MM.1S (cell line): ENCODE results near the gene CUL1.

ENCODE experiments used
- DNase-seq: peaks from one replicate; pipeline ENCODE4 v3.0.0-alpha.2; 2015
- H2AFZ ChIP-seq: fragments of 300-600 bp; sonication (generic); 2 replicates; pipeline ENCODE4 v1.6.0; 2016; ENCODE audit warnings: antibody characterized with exemption, low read length
- H3F3A ChIP-seq: fragments of 300-600 bp; sonication (generic); 2 replicates; pipeline ENCODE4 v1.6.1; 2016; ENCODE audit warnings: mild to moderate bottlenecking, antibody characterized with exemption, low read length, moderate library complexity, mixed read lengths; ENCODE audit not compliant: insufficient read depth
- H3K27ac ChIP-seq: fragments of 300-600 bp; sonication (generic); 2 replicates; pipeline ENCODE4 v1.5.1; 2016; ENCODE audit warnings: mild to moderate bottlenecking, low read length
- H3K27me3 ChIP-seq: fragments of 300-600 bp; sonication (generic); replicated peaks from 2 replicates; pipeline ENCODE4 v1.6.0; 2016; ENCODE audit warnings: low read length; ENCODE audit not compliant: insufficient read depth
- H3K36me3 ChIP-seq: fragments of 300-600 bp; sonication (generic); replicated peaks from 2 replicates; pipeline ENCODE4 v1.6.1; 2016; ENCODE audit warnings: mild to moderate bottlenecking, low read length, mixed read lengths; ENCODE audit not compliant: insufficient read depth
- H3K4me1 ChIP-seq: fragments of 300-600 bp; sonication (generic); 2 replicates; pipeline ENCODE4 v1.6.1; 2016; ENCODE audit warnings: low read length, mixed read lengths
- H3K4me2 ChIP-seq: fragments of 300-600 bp; sonication (generic); 2 replicates; pipeline ENCODE4 v1.6.0; 2016; ENCODE audit warnings: low read depth, low read length
- H3K4me3 ChIP-seq: fragments of 300-600 bp; sonication (generic); 2 replicates; pipeline ENCODE4 v1.5.1; 2016; ENCODE audit warnings: low read length, mixed read lengths
- H3K79me2 ChIP-seq: fragments of 300-600 bp; sonication (generic); 2 replicates; pipeline ENCODE4 v1.6.1; 2016; ENCODE audit warnings: mixed run types, low read length, mixed read lengths
- H3K9ac ChIP-seq: fragments of 300-600 bp; sonication (generic); 2 replicates; pipeline ENCODE4 v1.6.1; 2016; ENCODE audit warnings: low read length, mixed read lengths
- H3K9me2 ChIP-seq: fragments of 300-600 bp; sonication (generic); replicated peaks from 2 replicates; pipeline ENCODE4 v1.6.1; 2016; ENCODE audit warnings: mild to moderate bottlenecking, low read length, mixed read lengths; ENCODE audit not compliant: insufficient read depth
- H3K9me3 ChIP-seq: fragments of 300-600 bp; sonication (generic); replicated peaks from 2 replicates; pipeline ENCODE4 v1.6.1; 2016; ENCODE audit warnings: mild to moderate bottlenecking, low read length, mixed read lengths; ENCODE audit not compliant: insufficient read depth
- H4K20me1 ChIP-seq: fragments of 300-600 bp; sonication (generic); 2 replicates; pipeline ENCODE4 v1.6.1; 2016; ENCODE audit warnings: mild to moderate bottlenecking, low read length, moderate library complexity, mixed read lengths; ENCODE audit not compliant: insufficient read depth
- CTCF ChIP-seq: fragments of 300-600 bp; sonication (generic); IDR thresholded peaks from 2 replicates; pipeline ENCODE4 v1.5.1; 2016; ENCODE audit warnings: antibody characterized with exemption, low read length, mixed read lengths
- EZH2 ChIP-seq: fragments of 300-600 bp; sonication (generic); optimal IDR thresholded peaks from 2 replicates; pipeline ENCODE3; 2017; ENCODE audit warnings: low read depth, mild to moderate bottlenecking, antibody characterized with exemption, low read length, mixed read lengths
- EZH2phosphoT487 ChIP-seq: fragments of 300-600 bp; sonication (generic); IDR thresholded peaks from 2 replicates; pipeline ENCODE4 v1.6.1; 2018; ENCODE audit warnings: antibody characterized with exemption, low read length

The CUL1 gene

GRCh38 chr7:148733496-148733895 is 34.8 kb downstream of the CUL1 start:
- H3K27me3 ChIP-seq = no peaks in the 10 kb centered on the region
- H3F3A ChIP-seq = 0 out of 2 replicates have a peak, but pooled peaks cover 4% of the 10 kb centered on the region
- H3K9me2 ChIP-seq = no peaks in the 10 kb centered on the region
- peaks cover 37% of the 10 kb centered on the region; the same call in 1 of the 2 replicates for H3K36me3 ChIP-seq
- no peak overlapping the region for H2AFZ ChIP-seq
- peak overlapping the region; percentile 22; the same call in 1 of the 2 replicates for H3K4me2 ChIP-seq
- peaks cover 98% of the 10 kb centered on the region for H3K79me2 ChIP-seq
- no peak overlapping the region for H3K9ac ChIP-seq
- TF ChIP-seq EZH2phosphoT487 (no peak), EZH2 (no peak), CTCF (no peak)
- H4K20me1 ChIP-seq = peaks cover 62% of the 10 kb centered on the region
- peak overlapping the region; percentile 17; the same call in 1 of the 2 replicates for H3K27ac ChIP-seq
- H3K4me1 ChIP-seq = peaks cover 31% of the 10 kb centered on the region
- no peaks in the 10 kb centered on the region for H3K9me3 ChIP-seq
- H3K4me3 ChIP-seq = no peak overlapping the region
- no peak for DNase-seq

GRCh38 chr7:148735141-148735540 is 36.4 kb downstream of the CUL1 start:
- peaks cover 40% of the 10 kb centered on the region; the same call in 1 of the 2 replicates for H3K36me3 ChIP-seq
- H3K4me2 ChIP-seq = no peak overlapping the region
- H3K9me2 ChIP-seq = no peaks in the 10 kb centered on the region
- no peak overlapping the region for H2AFZ ChIP-seq
- H3K4me1 ChIP-seq = peaks cover 31% of the 10 kb centered on the region
- peaks cover 98% of the 10 kb centered on the region for H3K79me2 ChIP-seq
- H4K20me1 ChIP-seq = peaks cover 46% of the 10 kb centered on the region
- H3K27ac ChIP-seq = no peak overlapping the region
- TF ChIP-seq EZH2phosphoT487 (no peak), EZH2 (no peak), CTCF (no peak)
- H3K4me3 ChIP-seq = no peak overlapping the region
- no peaks in the 10 kb centered on the region for H3K9me3 ChIP-seq
- H3K9ac ChIP-seq = no peak overlapping the region
- no peaks in the 10 kb centered on the region for H3F3A ChIP-seq
- no peaks in the 10 kb centered on the region for H3K27me3 ChIP-seq
- DNase-seq = no peak

- Histone ChIP-seq H3K27ac (no peak overlapping the region), H3K27me3 (no peaks in the 10 kb centered on the region), H3K79me2 (peaks cover 98% of the 10 kb centered on the region), H3K9me2 (no peaks in the 10 kb centered on the region), H3K4me2 (no peak overlapping the region), H3F3A (no peaks in the 10 kb centered on the region), H3K36me3 (peaks cover 41% of the 10 kb centered on the region), H3K4me1 (peaks cover 31% of the 10 kb centered on the region), H4K20me1 (peaks cover 41% of the 10 kb centered on the region), H3K9ac (no peak overlapping the region), H3K9me3 (no peaks in the 10 kb centered on the region), H3K4me3 (no peak overlapping the region), H2AFZ (no peak overlapping the region)
- TF ChIP-seq EZH2phosphoT487 = no peak
- TF ChIP-seq EZH2 = no peak
- no peak for TF ChIP-seq CTCF
- no peak for DNase-seq
Measured at GRCh38 chr7:148735967-148736366, 37.3 kb downstream of the CUL1 start.
